ENCODE measurements around the gene PODXL.

The PODXL gene

DNA sequence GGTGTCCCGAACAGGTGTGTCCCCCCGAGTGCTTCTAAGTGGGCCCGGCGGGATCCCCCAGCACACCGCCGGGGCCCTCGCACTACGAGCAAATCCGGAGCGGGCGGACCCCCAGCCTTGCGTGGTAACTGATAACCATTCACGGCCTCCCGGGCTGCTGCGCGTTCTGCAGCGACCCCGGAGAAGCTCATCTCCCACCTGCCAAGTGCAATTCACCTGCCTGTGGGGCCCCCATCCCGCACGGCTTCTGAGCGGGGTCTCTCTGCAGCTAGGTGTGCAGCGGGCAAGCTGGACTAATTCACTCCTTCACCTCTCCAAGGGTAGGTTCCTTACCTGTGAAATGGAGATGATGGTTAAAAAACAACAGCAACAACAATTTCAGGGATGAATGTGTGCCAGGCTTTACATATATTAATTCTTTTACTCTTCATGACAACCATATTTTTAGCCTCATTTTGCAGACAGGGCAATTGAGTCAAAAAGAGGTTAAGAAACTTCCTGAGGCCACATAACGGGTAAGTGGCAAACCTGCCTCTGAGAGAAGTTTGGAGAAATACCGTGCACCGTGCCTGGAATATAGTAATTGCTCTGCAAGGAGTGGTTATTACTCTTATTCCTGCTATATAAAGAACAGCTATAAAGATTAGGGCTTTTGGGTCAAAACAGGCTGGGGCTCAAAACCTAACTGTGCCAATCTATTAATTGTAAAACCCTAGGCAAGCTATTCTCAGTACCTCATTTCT, 652 bp upstream of the PODXL start:
- TF ChIP-seq FOXM1 (IDR thresholded peaks at IDR 0.05; ENCODE audit: borderline replicate concordance, low read depth) (no peak), YY1 (IDR thresholded peaks at IDR 0.05; ENCODE audit: low read depth) (no peak), ZBTB7A (IDR thresholded peaks at IDR 0.05; ENCODE audit: low read depth) (peak; percentile 94), TCF12 (IDR thresholded peaks at IDR 0.05; ENCODE audit: low read depth) (0 out of 2 replicates have a peak, but pooled peaks have one; percentile 1), NFIC (IDR thresholded peaks at IDR 0.05) (no peak), CREB1 (IDR thresholded peaks at IDR 0.05; ENCODE audit: low read depth) (no peak)
- TF ChIP-seq, protein P1, sequence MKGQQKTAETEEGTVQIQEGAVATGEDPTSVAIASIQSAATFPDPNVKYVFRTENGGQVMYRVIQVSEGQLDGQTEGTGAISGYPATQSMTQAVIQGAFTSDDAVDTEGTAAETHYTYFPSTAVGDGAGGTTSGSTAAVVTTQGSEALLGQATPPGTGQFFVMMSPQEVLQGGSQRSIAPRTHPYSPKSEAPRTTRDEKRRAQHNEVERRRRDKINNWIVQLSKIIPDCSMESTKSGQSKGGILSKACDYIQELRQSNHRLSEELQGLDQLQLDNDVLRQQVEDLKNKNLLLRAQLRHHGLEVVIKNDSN (IDR thresholded peaks at IDR 0.05) = no peak

DNA sequence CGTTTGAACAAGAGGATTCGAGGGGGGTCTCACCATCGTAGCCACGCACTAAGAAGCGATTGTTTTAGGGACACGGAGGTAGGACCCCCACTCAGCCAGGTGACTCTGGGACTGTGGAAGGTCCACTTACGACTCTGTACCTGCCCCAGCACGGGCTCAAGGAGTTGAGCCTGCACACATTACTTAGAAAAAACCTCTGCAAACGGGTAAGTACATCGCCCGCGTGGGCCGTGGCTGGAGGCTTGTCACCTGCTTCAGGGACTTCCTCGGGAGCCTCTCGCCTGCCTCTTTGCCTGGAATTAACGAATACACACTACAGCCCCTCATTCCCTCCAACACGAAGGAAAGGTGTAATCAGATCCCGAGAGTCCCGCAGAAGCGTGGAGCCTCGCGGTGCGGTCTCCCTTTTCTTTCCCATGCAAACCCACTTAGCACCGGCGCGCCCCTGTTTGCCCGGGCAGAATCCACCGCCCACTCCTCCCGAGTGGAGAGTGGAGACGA, 826 bp downstream of the PODXL start:
- TF ChIP-seq ZBTB7A (IDR thresholded peaks at IDR 0.05; ENCODE audit: low read depth) = no peak
- TF ChIP-seq, protein P2, sequence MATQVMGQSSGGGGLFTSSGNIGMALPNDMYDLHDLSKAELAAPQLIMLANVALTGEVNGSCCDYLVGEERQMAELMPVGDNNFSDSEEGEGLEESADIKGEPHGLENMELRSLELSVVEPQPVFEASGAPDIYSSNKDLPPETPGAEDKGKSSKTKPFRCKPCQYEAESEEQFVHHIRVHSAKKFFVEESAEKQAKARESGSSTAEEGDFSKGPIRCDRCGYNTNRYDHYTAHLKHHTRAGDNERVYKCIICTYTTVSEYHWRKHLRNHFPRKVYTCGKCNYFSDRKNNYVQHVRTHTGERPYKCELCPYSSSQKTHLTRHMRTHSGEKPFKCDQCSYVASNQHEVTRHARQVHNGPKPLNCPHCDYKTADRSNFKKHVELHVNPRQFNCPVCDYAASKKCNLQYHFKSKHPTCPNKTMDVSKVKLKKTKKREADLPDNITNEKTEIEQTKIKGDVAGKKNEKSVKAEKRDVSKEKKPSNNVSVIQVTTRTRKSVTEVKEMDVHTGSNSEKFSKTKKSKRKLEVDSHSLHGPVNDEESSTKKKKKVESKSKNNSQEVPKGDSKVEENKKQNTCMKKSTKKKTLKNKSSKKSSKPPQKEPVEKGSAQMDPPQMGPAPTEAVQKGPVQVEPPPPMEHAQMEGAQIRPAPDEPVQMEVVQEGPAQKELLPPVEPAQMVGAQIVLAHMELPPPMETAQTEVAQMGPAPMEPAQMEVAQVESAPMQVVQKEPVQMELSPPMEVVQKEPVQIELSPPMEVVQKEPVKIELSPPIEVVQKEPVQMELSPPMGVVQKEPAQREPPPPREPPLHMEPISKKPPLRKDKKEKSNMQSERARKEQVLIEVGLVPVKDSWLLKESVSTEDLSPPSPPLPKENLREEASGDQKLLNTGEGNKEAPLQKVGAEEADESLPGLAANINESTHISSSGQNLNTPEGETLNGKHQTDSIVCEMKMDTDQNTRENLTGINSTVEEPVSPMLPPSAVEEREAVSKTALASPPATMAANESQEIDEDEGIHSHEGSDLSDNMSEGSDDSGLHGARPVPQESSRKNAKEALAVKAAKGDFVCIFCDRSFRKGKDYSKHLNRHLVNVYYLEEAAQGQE (IDR thresholded peaks at IDR 0.05; ENCODE audit: low read depth) = no peak

DNA sequence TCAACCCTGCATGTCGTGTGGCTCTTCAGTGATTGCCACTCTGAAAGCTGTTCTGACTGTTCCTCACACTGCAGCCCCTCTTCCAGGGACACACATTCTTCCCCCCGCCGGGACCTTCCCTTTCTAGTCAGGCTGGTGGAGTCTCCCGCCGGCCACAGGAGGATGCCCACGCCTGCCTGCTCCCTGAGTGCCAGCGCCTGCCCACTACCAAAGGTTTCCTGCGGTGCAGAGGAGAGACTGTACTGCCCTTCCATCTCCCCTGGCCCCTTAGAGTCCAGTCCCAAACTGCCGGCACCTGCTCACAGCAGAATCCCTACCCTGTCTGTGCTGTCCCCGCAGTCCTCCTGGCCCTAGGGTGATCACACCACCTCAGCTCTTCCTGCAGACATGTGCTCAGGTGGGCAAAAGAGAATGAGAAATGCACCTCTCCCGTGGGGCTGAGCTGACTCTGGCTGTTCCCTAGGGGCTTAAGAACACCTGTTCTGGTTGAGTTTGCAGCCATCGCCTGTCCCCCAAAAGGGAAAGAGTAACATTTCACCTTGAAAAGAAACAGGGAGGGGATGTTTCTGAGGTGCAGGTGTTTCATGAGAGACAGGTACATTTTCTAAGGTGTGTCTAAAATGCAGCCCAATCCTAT, 1.4 kb downstream of the PODXL start:
- TF ChIP-seq NFIC (IDR thresholded peaks at IDR 0.05) (no peak), YY1 (IDR thresholded peaks at IDR 0.05; ENCODE audit: low read depth) (no peak), TCF12 (IDR thresholded peaks at IDR 0.05; ENCODE audit: low read depth) (no peak), TEAD4 (IDR thresholded peaks at IDR 0.05) (no peak), FOXM1 (IDR thresholded peaks at IDR 0.05; ENCODE audit: borderline replicate concordance, low read depth) (no peak), CEBPB (IDR thresholded peaks at IDR 0.05) (no peak), ZBTB7A (IDR thresholded peaks at IDR 0.05; ENCODE audit: low read depth) (no peak), CREB1 (IDR thresholded peaks at IDR 0.05; ENCODE audit: low read depth) (no peak), TAF1 (IDR thresholded peaks at IDR 0.05; ENCODE audit: low read depth) (no peak), EGR1 (IDR thresholded peaks at IDR 0.05) (no peak), RAD21 (IDR thresholded peaks at IDR 0.05; ENCODE audit: low read depth) (no peak), EP300 (IDR thresholded peaks at IDR 0.05; ENCODE audit: borderline replicate concordance) (no peak)
- TF ChIP-seq, protein P1 (IDR thresholded peaks at IDR 0.05) = no peak
- TF ChIP-seq, protein P2 (IDR thresholded peaks at IDR 0.05; ENCODE audit: low read depth) = no peak
- TF ChIP-seq, protein P3, sequence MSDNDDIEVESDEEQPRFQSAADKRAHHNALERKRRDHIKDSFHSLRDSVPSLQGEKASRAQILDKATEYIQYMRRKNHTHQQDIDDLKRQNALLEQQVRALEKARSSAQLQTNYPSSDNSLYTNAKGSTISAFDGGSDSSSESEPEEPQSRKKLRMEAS (IDR thresholded peaks at IDR 0.05) = no peak; the same call in 1 of the 2 replicates

DNA sequence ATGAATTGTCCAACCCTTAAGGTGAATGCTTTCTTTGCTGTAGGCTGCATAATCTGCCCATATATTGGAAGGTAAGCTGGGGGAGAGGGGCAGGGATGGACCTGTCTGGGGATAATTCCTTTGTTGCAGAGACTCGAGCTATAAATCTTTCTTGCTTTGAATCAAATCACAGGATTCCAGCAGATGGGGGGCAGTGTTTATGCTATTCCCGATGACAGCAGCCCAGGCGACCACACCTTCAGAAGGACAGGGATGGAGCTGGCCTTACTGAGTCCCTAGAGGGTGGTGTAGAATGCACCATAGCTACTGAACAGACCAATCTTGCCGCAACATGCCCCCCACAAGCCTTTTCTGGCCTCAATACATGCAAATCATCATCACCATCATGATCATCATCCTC, 2.5 kb downstream of the PODXL start:
- no peak for TF ChIP-seq NFIC (IDR thresholded peaks at IDR 0.05)
- TF ChIP-seq EGR1 (IDR thresholded peaks at IDR 0.05) = no peak
- no peak for TF ChIP-seq TAF1 (IDR thresholded peaks at IDR 0.05; ENCODE audit: low read depth)
- TF ChIP-seq CEBPB (IDR thresholded peaks at IDR 0.05) = no peak
- no peak for TF ChIP-seq EP300 (IDR thresholded peaks at IDR 0.05; ENCODE audit: borderline replicate concordance)

DNA sequence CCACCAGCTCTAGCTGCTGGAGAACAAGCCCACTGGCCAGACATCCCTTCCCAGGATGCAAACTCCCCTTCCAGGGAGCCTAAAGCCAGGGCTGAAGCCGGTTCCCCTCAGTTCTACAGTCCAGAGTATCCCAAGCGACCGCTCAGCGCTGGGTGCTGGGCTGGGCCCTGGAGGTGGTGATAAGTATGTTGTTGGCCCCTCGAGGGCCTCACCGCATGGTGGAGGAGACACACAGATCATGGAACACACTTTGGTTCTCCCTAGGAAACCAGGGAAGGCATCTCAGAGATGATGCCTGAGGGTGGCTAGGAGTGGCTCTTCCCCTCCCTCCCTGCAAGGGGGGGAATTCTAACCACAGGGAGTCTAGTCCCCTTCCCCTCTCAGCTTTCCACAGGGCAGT, 4.4 kb downstream of the PODXL start:
- TF ChIP-seq ZBTB7A (IDR thresholded peaks at IDR 0.05; ENCODE audit: low read depth) = no peak
- TF ChIP-seq, protein P3 (IDR thresholded peaks at IDR 0.05) = no peak
- TF ChIP-seq EGR1 (IDR thresholded peaks at IDR 0.05) = no peak
- no peak for TF ChIP-seq FOXM1 (IDR thresholded peaks at IDR 0.05; ENCODE audit: borderline replicate concordance, low read depth)
- TF ChIP-seq, protein P2 (IDR thresholded peaks at IDR 0.05; ENCODE audit: low read depth) = no peak
- no peak for TF ChIP-seq CEBPB (IDR thresholded peaks at IDR 0.05)
- TF ChIP-seq TCF12 (IDR thresholded peaks at IDR 0.05; ENCODE audit: low read depth) = no peak
- TF ChIP-seq TEAD4 (IDR thresholded peaks at IDR 0.05) = no peak

Data from Ishikawa (cell line).